ENCODE results near the gene SACS. TPM values are rescaled to one million over a fixed set of nuclear protein-coding genes. Genes with fewer than 3 reads are reported as not detected.

Gene SACS
- total RNA-seq, 1 experiment from 2014 or later = 21.1 TPM

DNA sequence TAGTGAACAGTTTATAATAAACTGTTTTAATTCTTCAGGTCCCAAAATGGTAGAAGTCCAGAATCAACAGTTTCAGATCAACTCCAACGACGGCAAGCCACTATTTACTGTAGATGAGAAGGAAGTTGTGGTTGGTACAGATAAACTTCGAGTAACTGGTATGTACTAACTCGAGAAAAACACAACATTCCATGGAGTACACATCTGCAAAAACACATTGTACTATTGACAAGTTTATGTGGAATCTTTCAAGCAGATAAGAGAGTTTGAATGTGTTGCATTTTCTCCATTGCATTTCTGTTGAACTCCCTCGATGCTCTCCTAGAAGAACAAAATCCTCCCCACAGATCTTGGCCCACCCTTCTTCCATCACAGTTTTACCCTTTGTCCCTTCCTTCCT is 154.2 kb downstream of the SACS start:
- Mint-ChIP-seq H3K9me3 (ENCODE audit: unreplicated experiment) (no peaks in the 10 kb centered on the region), H3K36me3 (ENCODE audit: insufficient read depth, unreplicated experiment) (no peaks in the 10 kb centered on the region), H3K27me3 (ENCODE audit: insufficient read depth, unreplicated experiment) (no peaks in the 10 kb centered on the region), H3K4me3 (ENCODE audit: unreplicated experiment) (no peak overlapping the region), H3K27ac (ENCODE audit: low read depth, unreplicated experiment) (no peak overlapping the region), H3K4me1 (ENCODE audit: insufficient read depth, unreplicated experiment) (peaks cover 7% of the 10 kb centered on the region)
- intact Hi-C loops (cut with micrococcal nuclease) = no loop called here
- no peak for DNase-seq (ENCODE audit: unreplicated experiment)
- TF ChIP-seq CTCF (IDR thresholded peaks at IDR 0.05; ENCODE audit: unreplicated experiment) = no peak
- POLR2A ChIA-PET = no interaction called here
- no TSS peak for BruUV-seq (replicated peaks)
- CTCF ChIA-PET = no interaction called here

Other genes starting within 250 kb of the SACS start
- gene TNFRSF19, start 136.7 kb upstream of the SACS start, total RNA-seq (2022) = not detected in 2 replicates